HepG2 (cell line): ENCODE data around the gene MRPL50. TPM values are rescaled to one million over a fixed set of nuclear protein-coding genes. Genes with fewer than 3 reads are reported as not detected.

Source experiments
- ARNTL ChIP-seq: sonication (generic); formaldehyde crosslinking; IDR thresholded peaks from 2 replicates; pipeline ENCODE4 v1.4.0; 2020; ENCODE audit warnings: mild to moderate bottlenecking, missing genetic modification reagents
- BCL6 ChIP-seq: IDR thresholded peaks from 2 replicates; pipeline ENCODE4 v1.6.1; 2016; ENCODE audit warnings: missing genetic modification reagents, missing compliant biosample characterization
- CREB1 ChIP-seq, 2 experiments: fragments of 450-650 bp in 1 of 2; IDR thresholded peaks; 2 replicates each; pipeline ENCODE4 v1.6.1; 2016 to 2017; ENCODE audit warnings: control low read depth in 1 of 2, mild to moderate bottlenecking in 1 of 2, missing compliant biosample characterization in 1 of 2, missing genetic modification characterization in 1 of 2
- DPF2 ChIP-seq: sonication (generic); formaldehyde crosslinking; IDR thresholded peaks from 2 replicates; pipeline ENCODE4 v1.4.0; 2020; ENCODE audit warnings: mild to moderate bottlenecking, low read depth, missing genetic modification reagents, borderline replicate concordance
- GABPA ChIP-seq, 2 experiments: IDR thresholded peaks; 2 replicates each; pipeline ENCODE4 v1.6.1; 2011 to 2016; ENCODE audit warnings: low read depth in 2 of 2, low read length in 1 of 2, missing biosample characterization in 1 of 2, missing genetic modification characterization in 1 of 2
- GATA4 ChIP-seq: sonication (generic); IDR thresholded peaks from 2 replicates; pipeline ENCODE4 v1.6.1; 2016; ENCODE audit warnings: antibody characterized with exemption, low read depth, borderline replicate concordance
- HDAC1 ChIP-seq: sonication (generic); formaldehyde crosslinking; IDR thresholded peaks from 2 replicates; pipeline ENCODE4 v1.5.1; 2020; ENCODE audit warnings: mild to moderate bottlenecking, missing genetic modification reagents
- MAZ ChIP-seq, 2 experiments: sonication (generic) in 1 of 2; formaldehyde crosslinking in 1 of 2; IDR thresholded peaks; 2 replicates each; pipeline versions ENCODE4 v1.5.0 to v1.6.1; 2012 to 2020; ENCODE audit warnings: low read depth in 2 of 2, mild to moderate bottlenecking in 2 of 2, borderline replicate concordance in 1 of 2, improper control_type of control experiment in 1 of 2, low read length in 1 of 2, missing genetic modification reagents in 1 of 2, moderate library complexity in 1 of 2
- MED1 ChIP-seq: sonication (generic); formaldehyde crosslinking; IDR thresholded peaks from 2 replicates; pipeline ENCODE4 v1.4.0; 2020; ENCODE audit warnings: missing genetic modification reagents
- NR2F2 ChIP-seq: IDR thresholded peaks from 2 replicates; pipeline ENCODE4 v1.6.1; 2012; ENCODE audit warnings: low read depth, inconsistent platforms, borderline replicate concordance
- POGZ ChIP-seq: sonication (generic); formaldehyde crosslinking; IDR thresholded peaks from 2 replicates; pipeline ENCODE4 v1.4.0; 2020; ENCODE audit warnings: mild to moderate bottlenecking, missing genetic modification reagents
- SAP130 ChIP-seq: IDR thresholded peaks from 2 replicates; pipeline ENCODE4 v1.6.1; 2016; ENCODE audit warnings: low read depth
- SOX5 ChIP-seq: IDR thresholded peaks from 2 replicates; pipeline ENCODE4 v1.6.1; 2016; ENCODE audit warnings: borderline replicate concordance
- TSC22D2 ChIP-seq: sonication (generic); formaldehyde crosslinking; IDR thresholded peaks from 2 replicates; pipeline ENCODE4 v1.5.1; 2020; ENCODE audit warnings: missing genetic modification reagents, mild to moderate bottlenecking, borderline replicate concordance
- ZFP37 ChIP-seq: sonication (generic); formaldehyde crosslinking; IDR thresholded peaks from 2 replicates; pipeline ENCODE4 v1.4.0; 2020; ENCODE audit warnings: missing genetic modification reagents, borderline replicate concordance
- ZNF546 ChIP-seq: sonication (generic); formaldehyde crosslinking; conservative IDR thresholded peaks from 2 replicates; pipeline ENCODE4 v1.8.1; 2023; ENCODE audit warnings: mild to moderate bottlenecking, missing genetic modification reagents
- ZNF652 ChIP-seq: IDR thresholded peaks from 2 replicates; pipeline ENCODE4 v1.6.1; 2016; ENCODE audit warnings: low read depth, borderline replicate concordance
- polyA plus RNA-seq, 8 experiments: library from polyadenylated mRNA; depleted of rRNA in 3 of 8; stranded (reverse) in 7 of 8; unstranded in 1 of 8; fragments of >200 nt; fragmentation: Illumina TruSeq in 4 of 8; extraction: Trizol in 4 of 8; gene quantifications; 2 replicates each; pipeline versions ENCODE4 v1.2.1 to v1.2.3, GENCODE V29; 2011 to 2016; ENCODE audit warnings: low read depth in 4 of 8, missing spikeins in 1 of 8, mixed read lengths in 1 of 8; ENCODE audit not compliant: insufficient read depth in 1 of 8
- total RNA-seq, 5 experiments: library from RNA; depleted of rRNA; stranded (reverse); fragments of >200 nt; fragmentation: Illumina TruSeq; extraction: Trizol; gene quantifications; 2 replicates each; pipeline ENCODE4 v1.2.3, GENCODE V29; 2016; ENCODE audit warnings: low read depth in 1 of 5
- TF ChIP-seq, protein P1 (sequence below): sonication (generic); formaldehyde crosslinking; IDR thresholded peaks from 2 replicates; pipeline ENCODE4 v1.4.0; 2020; ENCODE audit warnings: missing genetic modification reagents, borderline replicate concordance
- TF ChIP-seq, protein P2 (sequence below): IDR thresholded peaks from 2 replicates; pipeline ENCODE4 v1.6.1; 2016
- TF ChIP-seq, protein P3 (sequence below): sonication (generic); formaldehyde crosslinking; IDR thresholded peaks from 2 replicates; pipeline ENCODE4 v1.4.0; 2020; ENCODE audit warnings: missing genetic modification reagents, borderline replicate concordance

The MRPL50 gene
- total and polyA plus RNA-seq, 2 of the 13 experiments (the other 11 are each of a cell fraction or from before 2014, with no cell fraction given): 37.1 to 70.0 TPM

DNA sequence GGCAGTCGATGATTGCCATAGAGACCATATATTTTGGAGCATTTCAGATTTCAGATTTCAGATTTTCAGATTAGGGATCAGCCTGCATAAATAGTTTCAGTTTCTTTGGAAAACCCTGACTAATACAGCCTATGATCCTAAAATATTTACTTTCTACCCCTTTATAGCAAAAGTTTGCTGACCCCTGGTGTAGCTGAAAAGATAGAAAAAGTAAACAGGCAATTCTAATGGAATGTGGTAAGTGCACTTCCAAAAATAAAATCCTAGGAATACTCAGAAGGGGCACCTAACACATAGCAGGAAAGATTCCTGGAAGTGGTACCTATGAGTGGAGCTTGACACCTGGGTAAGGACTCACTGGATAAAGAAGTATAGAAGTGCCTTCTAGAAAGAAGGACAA, 48.1 kb downstream of the MRPL50 start (continued):
- TF ChIP-seq NR2F2: peak; percentile 60; the same call in 1 of the 2 replicates
- peak; percentile 7; the same call in 1 of the 2 replicates for TF ChIP-seq ZNF652 (CRISPR knock-in tag)
- no peak for TF ChIP-seq ARNTL (CRISPR knock-in tag)
- peak; percentile 62 for TF ChIP-seq POGZ (CRISPR knock-in tag)
- no peak for TF ChIP-seq GATA4
- TF ChIP-seq ZNF546: no peak
- TF ChIP-seq, protein P1, sequence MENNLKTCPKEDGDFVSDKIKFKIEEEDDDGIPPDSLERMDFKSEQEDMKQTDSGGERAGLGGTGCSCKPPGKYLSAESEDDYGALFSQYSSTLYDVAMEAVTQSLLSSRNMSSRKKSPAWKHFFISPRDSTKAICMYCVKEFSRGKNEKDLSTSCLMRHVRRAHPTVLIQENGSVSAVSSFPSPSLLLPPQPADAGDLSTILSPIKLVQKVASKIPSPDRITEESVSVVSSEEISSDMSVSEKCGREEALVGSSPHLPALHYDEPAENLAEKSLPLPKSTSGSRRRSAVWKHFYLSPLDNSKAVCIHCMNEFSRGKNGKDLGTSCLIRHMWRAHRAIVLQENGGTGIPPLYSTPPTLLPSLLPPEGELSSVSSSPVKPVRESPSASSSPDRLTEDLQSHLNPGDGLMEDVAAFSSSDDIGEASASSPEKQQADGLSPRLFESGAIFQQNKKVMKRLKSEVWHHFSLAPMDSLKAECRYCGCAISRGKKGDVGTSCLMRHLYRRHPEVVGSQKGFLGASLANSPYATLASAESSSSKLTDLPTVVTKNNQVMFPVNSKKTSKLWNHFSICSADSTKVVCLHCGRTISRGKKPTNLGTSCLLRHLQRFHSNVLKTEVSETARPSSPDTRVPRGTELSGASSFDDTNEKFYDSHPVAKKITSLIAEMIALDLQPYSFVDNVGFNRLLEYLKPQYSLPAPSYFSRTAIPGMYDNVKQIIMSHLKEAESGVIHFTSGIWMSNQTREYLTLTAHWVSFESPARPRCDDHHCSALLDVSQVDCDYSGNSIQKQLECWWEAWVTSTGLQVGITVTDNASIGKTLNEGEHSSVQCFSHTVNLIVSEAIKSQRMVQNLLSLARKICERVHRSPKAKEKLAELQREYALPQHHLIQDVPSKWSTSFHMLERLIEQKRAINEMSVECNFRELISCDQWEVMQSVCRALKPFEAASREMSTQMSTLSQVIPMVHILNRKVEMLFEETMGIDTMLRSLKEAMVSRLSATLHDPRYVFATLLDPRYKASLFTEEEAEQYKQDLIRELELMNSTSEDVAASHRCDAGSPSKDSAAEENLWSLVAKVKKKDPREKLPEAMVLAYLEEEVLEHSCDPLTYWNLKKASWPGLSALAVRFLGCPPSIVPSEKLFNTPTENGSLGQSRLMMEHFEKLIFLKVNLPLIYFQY (CRISPR knock-in tag): no peak
- TF ChIP-seq SAP130 (CRISPR knock-in tag): no peak
- TF ChIP-seq CREB1 (IDR thresholded peaks at IDR 0.05): no peak
- TF ChIP-seq CREB1 (CRISPR knock-in tag; IDR thresholded peaks at IDR 0.05): peak; percentile 53; the same call in 1 of the 2 replicates
- TF ChIP-seq, protein P2, sequence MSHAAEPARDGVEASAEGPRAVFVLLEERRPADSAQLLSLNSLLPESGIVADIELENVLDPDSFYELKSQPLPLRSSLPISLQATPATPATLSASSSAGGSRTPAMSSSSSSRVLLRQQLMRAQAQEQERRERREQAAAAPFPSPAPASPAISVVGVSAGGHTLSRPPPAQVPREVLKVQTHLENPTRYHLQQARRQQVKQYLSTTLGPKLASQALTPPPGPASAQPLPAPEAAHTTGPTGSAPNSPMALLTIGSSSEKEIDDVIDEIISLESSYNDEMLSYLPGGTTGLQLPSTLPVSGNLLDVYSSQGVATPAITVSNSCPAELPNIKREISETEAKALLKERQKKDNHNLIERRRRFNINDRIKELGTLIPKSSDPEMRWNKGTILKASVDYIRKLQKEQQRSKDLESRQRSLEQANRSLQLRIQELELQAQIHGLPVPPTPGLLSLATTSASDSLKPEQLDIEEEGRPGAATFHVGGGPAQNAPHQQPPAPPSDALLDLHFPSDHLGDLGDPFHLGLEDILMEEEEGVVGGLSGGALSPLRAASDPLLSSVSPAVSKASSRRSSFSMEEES (CRISPR knock-in tag): peak; percentile 14; the same call in 1 of the 2 replicates
- peak; percentile 79 for TF ChIP-seq BCL6 (CRISPR knock-in tag)
- 0 out of 2 replicates have a peak, but pooled peaks have one; percentile 21 for TF ChIP-seq DPF2
- no peak for TF ChIP-seq TSC22D2
- peak; percentile 23; the same call in 1 of the 2 replicates for TF ChIP-seq SOX5 (CRISPR knock-in tag)
- TF ChIP-seq MAZ (IDR thresholded peaks at IDR 0.05; ENCODE audit: borderline replicate concordance, low read depth, low read length): no peak
- 0 out of 2 replicates have a peak, but pooled peaks have one; percentile 34 for TF ChIP-seq MAZ (CRISPR knock-in tag; IDR thresholded peaks at IDR 0.05; ENCODE audit: low read depth)
- no peak for TF ChIP-seq GABPA (IDR thresholded peaks at IDR 0.05; ENCODE audit: low read depth, low read length)
- TF ChIP-seq GABPA (CRISPR knock-in tag; IDR thresholded peaks at IDR 0.05; ENCODE audit: low read depth): no peak
- TF ChIP-seq, protein P3, sequence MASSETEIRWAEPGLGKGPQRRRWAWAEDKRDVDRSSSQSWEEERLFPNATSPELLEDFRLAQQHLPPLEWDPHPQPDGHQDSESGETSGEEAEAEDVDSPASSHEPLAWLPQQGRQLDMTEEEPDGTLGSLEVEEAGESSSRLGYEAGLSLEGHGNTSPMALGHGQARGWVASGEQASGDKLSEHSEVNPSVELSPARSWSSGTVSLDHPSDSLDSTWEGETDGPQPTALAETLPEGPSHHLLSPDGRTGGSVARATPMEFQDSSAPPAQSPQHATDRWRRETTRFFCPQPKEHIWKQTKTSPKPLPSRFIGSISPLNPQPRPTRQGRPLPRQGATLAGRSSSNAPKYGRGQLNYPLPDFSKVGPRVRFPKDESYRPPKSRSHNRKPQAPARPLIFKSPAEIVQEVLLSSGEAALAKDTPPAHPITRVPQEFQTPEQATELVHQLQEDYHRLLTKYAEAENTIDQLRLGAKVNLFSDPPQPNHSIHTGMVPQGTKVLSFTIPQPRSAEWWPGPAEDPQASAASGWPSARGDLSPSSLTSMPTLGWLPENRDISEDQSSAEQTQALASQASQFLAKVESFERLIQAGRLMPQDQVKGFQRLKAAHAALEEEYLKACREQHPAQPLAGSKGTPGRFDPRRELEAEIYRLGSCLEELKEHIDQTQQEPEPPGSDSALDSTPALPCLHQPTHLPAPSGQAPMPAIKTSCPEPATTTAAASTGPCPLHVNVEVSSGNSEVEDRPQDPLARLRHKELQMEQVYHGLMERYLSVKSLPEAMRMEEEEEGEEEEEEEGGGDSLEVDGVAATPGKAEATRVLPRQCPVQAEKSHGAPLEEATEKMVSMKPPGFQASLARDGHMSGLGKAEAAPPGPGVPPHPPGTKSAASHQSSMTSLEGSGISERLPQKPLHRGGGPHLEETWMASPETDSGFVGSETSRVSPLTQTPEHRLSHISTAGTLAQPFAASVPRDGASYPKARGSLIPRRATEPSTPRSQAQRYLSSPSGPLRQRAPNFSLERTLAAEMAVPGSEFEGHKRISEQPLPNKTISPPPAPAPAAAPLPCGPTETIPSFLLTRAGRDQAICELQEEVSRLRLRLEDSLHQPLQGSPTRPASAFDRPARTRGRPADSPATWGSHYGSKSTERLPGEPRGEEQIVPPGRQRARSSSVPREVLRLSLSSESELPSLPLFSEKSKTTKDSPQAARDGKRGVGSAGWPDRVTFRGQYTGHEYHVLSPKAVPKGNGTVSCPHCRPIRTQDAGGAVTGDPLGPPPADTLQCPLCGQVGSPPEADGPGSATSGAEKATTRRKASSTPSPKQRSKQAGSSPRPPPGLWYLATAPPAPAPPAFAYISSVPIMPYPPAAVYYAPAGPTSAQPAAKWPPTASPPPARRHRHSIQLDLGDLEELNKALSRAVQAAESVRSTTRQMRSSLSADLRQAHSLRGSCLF (CRISPR knock-in tag): no peak
- no peak for TF ChIP-seq ZFP37
- peak; percentile 86 for TF ChIP-seq MED1 (CRISPR knock-in tag)
- 0 out of 2 replicates have a peak, but pooled peaks have one; percentile 40 for TF ChIP-seq HDAC1 (CRISPR knock-in tag)
